Type B pancreatic cell (in vitro differentiated cells): ENCODE data around the gene RARA. TPM values are rescaled to one million over a fixed set of nuclear protein-coding genes. Genes with fewer than 3 reads are reported as not detected.

Source experiments
- DNase-seq: peaks from one replicate; pipeline ENCODE4 v3.0.0; 2021; ENCODE audit warnings: mixed read lengths; ENCODE audit not compliant: unreplicated experiment; ENCODE audit errors: extremely low spot score
- H3K27ac Mint-ChIP-seq: 2 replicates; pipeline ENCODE4 v1.8.0; 2021; ENCODE audit warnings: mild to moderate bottlenecking, mixed read lengths
- H3K27me3 Mint-ChIP-seq: 2 replicates; pipeline ENCODE4 v1.8.0; 2021; ENCODE audit warnings: mixed read lengths
- H3K36me3 Mint-ChIP-seq: 2 replicates; pipeline ENCODE4 v1.8.0; 2021; ENCODE audit warnings: mixed read lengths
- H3K4me1 Mint-ChIP-seq: one replicate; pipeline ENCODE4 v1.8.0; 2021; ENCODE audit warnings: mixed read lengths; ENCODE audit not compliant: unreplicated experiment
- H3K4me3 Mint-ChIP-seq: 2 replicates; pipeline ENCODE4 v1.8.0; 2021; ENCODE audit warnings: mild to moderate bottlenecking, mixed read lengths
- H3K9me3 Mint-ChIP-seq: 2 replicates; pipeline ENCODE4 v1.8.0; 2021; ENCODE audit warnings: mixed read lengths
- total RNA-seq: library from RNA; stranded (reverse); gene quantifications from 2 replicates; pipeline ENCODE4 v1.2.1, GENCODE V29; 2021; ENCODE audit warnings: low replicate concordance
- TF ChIP-seq, protein P1 (sequence below): fragments of 200-600 bp; sonication (generic); conservative IDR thresholded peaks from 2 replicates; pipeline ENCODE4 v1.5.0; 2021; ENCODE audit warnings: antibody characterized with exemption, mild to moderate bottlenecking

RARA gene
- total RNA-seq, 1 donor from 2014 or later: 34.3 TPM

DNA sequence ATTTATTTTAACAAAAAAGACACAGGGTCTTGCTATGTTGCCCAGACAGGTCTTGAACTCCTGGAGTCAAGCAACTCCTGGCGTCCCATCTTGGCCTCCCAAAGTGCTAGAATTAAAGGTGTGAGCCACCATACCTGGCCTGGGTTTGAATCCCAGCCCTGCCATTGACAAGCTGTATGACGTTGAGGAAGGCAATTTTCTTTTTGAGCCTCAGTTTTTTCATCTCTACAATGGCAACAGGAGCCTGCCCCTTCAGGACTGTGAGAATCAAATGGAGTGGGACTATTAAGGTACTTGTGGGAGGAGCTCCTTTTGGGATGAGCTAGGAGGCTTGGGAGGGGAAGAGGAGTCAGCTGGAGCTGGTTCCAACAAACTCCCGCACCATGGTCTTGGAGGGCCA, 6.2 kb downstream of the RARA start:
- Mint-ChIP-seq H3K4me1 (peaks cover 75% of the 10 kb centered on the region), H3K9me3 (no peaks in the 10 kb centered on the region), H3K27ac (peak overlapping the region; percentile 36), H3K36me3 (no peaks in the 10 kb centered on the region), H3K4me3 (no peak overlapping the region), H3K27me3 (no peaks in the 10 kb centered on the region)
- no peak for DNase-seq
- TF ChIP-seq, protein P1, sequence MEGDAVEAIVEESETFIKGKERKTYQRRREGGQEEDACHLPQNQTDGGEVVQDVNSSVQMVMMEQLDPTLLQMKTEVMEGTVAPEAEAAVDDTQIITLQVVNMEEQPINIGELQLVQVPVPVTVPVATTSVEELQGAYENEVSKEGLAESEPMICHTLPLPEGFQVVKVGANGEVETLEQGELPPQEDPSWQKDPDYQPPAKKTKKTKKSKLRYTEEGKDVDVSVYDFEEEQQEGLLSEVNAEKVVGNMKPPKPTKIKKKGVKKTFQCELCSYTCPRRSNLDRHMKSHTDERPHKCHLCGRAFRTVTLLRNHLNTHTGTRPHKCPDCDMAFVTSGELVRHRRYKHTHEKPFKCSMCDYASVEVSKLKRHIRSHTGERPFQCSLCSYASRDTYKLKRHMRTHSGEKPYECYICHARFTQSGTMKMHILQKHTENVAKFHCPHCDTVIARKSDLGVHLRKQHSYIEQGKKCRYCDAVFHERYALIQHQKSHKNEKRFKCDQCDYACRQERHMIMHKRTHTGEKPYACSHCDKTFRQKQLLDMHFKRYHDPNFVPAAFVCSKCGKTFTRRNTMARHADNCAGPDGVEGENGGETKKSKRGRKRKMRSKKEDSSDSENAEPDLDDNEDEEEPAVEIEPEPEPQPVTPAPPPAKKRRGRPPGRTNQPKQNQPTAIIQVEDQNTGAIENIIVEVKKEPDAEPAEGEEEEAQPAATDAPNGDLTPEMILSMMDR: no peak

DNA sequence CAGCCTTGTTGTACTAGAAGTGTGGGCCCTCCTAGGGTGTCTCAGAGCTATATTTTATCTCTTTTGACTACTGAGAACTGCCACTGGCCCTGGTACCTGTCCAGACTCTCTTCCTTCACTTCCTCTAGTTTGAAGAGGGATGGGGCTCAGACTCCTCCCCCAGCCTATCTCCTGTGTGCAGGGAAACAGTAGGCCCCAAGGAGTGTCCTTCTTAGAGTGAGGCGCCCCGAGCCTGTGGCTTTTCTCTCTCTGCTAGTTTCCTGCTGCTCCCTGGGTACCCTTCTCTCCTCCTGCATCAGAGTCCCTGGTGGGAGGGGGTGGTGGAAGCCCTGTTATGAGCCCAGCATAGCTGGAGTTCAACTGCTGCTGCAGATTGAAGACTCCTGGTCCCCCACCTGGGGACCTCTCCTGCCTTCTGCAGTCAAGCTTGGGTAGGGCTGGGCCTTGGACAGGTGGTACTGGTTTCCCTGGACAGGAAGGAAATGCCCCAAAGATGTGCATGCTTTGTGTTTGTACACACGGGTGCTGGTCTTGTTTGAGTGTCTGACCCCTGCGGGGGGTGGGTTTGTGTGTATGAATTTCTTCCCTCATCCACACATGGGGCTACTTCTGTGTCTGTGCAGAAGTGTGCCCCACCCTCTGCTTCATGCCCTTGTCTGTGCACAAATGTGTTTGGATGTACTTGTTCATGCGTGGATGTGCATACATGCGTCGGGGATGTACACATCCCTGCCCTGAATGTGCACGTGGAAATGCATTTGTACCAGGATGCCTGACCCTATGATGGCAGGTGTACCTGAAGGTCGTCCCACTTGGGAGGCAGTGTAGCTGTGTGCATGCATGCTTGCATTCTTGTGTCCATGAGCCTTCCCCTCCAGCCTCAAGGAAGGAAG, 6.9 kb downstream of the RARA start:
- Mint-ChIP-seq H3K27me3 (no peaks in the 10 kb centered on the region), H3K4me1 (peaks cover 75% of the 10 kb centered on the region), H3K9me3 (no peaks in the 10 kb centered on the region), H3K36me3 (no peaks in the 10 kb centered on the region), H3K27ac (peak overlapping the region; percentile 88), H3K4me3 (peak overlapping the region; percentile 85)
- TF ChIP-seq, protein P1: no peak
- DNase-seq: no peak

DNA sequence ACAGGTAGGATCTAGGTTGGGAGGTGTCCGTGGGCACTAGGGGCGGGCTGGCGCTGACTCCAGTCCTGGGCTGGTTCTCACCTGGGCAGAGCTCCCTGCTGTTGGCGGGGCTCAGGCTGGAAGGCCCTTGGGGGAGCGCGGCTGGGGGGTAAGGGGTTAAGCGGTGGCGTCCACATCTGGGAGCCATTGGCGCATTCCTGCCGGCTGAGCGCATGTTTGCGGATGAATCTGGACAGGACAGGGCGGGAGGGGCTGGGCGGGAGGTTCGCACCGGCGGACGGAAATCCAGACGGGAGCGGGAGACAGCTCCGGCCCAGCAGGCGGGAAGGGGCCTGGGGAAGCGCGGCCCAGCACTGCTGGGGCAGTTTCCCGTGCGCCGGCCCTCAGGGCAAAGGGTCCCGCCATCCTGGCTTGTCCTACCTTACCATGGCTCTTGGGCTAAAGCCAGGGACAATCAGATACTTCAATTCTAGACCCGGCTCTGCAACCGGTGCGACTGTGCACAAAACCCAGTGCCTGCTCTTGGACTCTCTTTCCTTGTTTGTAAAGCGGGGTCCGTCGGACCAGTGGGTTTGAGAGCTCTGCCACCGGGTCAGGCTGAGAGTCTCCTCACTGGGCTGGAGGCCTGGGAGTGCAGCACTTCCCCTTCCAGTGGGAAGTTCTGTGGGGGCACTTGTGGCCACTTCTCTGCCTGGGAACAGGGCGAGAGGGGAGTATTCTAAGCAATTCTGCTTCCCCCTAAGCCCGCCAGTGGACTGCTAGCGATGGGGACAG, 7.8 kb downstream of the RARA start:
- Mint-ChIP-seq H3K27me3 (no peaks in the 10 kb centered on the region), H3K4me1 (peaks cover 73% of the 10 kb centered on the region), H3K9me3 (no peaks in the 10 kb centered on the region), H3K36me3 (no peaks in the 10 kb centered on the region), H3K4me3 (peak overlapping the region; percentile 90), H3K27ac (peak overlapping the region; percentile 95)
- TF ChIP-seq, protein P1: no peak
- no peak for DNase-seq

DNA sequence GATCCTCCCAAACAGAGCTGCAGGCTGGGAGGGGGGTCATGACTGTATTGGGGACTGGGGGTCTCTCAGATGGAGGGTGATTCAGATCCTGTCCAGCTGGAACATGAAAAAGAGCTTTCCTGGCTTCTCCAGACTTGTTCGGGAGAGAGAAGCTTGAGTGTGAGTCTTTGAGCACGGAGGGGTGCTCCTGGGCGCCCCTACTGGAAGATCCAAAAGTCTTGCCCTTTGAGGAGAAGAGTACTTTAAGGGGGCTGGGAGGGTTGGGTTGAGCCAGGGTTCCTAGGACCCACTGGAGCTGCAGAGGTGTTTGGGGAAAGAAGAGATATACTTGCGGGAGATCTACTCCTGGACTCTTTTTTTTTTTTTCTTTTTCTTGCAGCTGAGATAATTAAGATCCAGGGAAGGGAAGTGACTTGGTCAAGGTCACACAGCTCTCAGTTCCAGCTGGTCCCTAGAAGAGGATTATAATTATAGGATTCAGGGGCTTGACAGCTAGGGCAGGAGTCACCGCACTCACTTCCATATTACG, 8.4 kb downstream of the RARA start:
- no peaks in the 10 kb centered on the region for H3K36me3 Mint-ChIP-seq
- TF ChIP-seq, protein P1: peak; percentile 68
- peaks cover 71% of the 10 kb centered on the region for H3K4me1 Mint-ChIP-seq
- H3K27me3 Mint-ChIP-seq: no peaks in the 10 kb centered on the region
- H3K4me3 Mint-ChIP-seq: peak overlapping the region; percentile 90
- H3K27ac Mint-ChIP-seq: peak overlapping the region; percentile 95
- no peak for DNase-seq
- no peaks in the 10 kb centered on the region for H3K9me3 Mint-ChIP-seq

DNA sequence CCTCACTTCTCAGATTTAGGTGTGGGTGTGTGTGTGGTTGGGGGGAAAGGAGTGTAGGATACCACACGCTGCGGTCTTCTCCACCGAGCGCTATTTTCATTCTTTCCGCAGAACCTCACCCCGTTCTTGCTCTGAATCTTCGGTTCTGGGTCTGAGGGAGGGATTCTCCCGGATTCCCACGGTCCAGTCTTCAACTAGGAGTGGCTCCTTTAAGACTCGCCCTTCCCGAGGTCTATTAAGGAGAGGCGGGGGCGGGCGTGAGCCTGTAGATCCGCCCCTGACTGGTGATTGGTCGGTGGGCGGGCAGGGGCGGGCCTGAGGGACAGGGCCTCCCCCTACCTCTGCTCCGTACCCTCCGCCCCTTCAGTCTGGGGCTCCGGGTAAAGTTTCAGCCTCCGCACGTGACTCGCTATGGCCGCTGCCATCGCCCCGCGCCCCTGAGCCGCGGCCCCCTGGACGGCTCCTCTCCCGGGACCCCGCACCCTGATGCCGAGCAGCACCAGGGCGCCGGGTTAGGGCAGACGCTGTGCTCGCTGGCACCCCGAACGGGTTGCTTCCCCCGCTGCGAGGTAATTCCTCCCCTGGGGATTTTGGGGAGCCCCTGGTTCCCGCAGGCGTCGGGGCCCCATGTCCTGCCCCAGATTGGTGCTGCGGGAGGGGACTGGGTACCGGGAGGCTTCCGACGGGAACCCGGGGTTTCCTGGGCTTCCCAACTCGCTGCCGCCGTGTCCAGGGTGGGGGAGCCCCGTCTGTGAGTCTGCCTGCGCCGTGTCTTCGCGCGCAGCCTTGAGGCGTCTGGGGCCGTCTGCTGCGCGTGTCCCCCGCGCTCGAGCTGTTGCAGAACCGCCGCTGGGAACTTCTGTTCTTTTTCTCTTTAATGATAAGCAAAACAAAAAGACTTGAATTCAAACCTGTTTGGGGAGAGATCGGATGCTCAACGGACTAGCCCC, 9.2 kb downstream of the RARA start:
- peak; percentile 94 for DNase-seq
- TF ChIP-seq, protein P1: no peak
- Mint-ChIP-seq H3K4me3 (peak overlapping the region; percentile 90), H3K27me3 (no peaks in the 10 kb centered on the region), H3K9me3 (no peaks in the 10 kb centered on the region), H3K27ac (peak overlapping the region; percentile 95), H3K36me3 (no peaks in the 10 kb centered on the region), H3K4me1 (peaks cover 78% of the 10 kb centered on the region)
